Measurements from ENCODE around the gene ZC3H4. TPM values are rescaled to one million over a fixed set of nuclear protein-coding genes. Genes with fewer than 3 reads are reported as not detected.

The ZC3H4 gene
- total and polyA plus RNA-seq, 2 of the 8 experiments (the other 6 are each of a cell fraction or from before 2014, with no cell fraction given) = 6.6 to 92.0 TPM

GRCh38 chr19:47093841-47094240 lies 19.7 kb downstream of the ZC3H4 start:
- Histone ChIP-seq H3K9me3 (ENCODE audit: insufficient read depth in 2 of 2, low read depth in 1 of 2, low read length in 1 of 2) (no peaks in the 10 kb centered on the region), H3K79me1 (ENCODE audit: low read depth, low read length) (peaks cover 15% of the 10 kb centered on the region), H2AFZ (ENCODE audit: low read length) (no peak overlapping the region), H3K4me3 (ENCODE audit: extremely low read depth in 1 of 4, insufficient read depth in 2 of 4, low read depth in 3 of 4, low read length in 4 of 4) (no peak overlapping the region), H4K5ac (ENCODE audit: insufficient read length, low read depth, low read length) (no peak overlapping the region), H2AK5ac (ENCODE audit: low read depth, low read length) (no peak overlapping the region), H3K23me2 (ENCODE audit: low read depth, low read length) (no peaks in the 10 kb centered on the region), H3K4ac (replicated peaks; ENCODE audit: insufficient read length, low read depth, low read length) (no peak overlapping the region), H3K18ac (ENCODE audit: extremely low read depth, low read length) (no peak overlapping the region), H3K27ac (ENCODE audit: low read depth, low read length) (no peak overlapping the region), H2BK20ac (ENCODE audit: low read length) (no peak overlapping the region), H3K9ac (replicated peaks in 1 of 4; ENCODE audit: extremely low read depth in 1 of 4, low read depth in 3 of 4, low read length in 3 of 4) (no peak overlapping the region), H3K36me3 (ENCODE audit: control insufficient read depth in 2 of 4, insufficient read depth in 4 of 4, low read length in 3 of 4) (peaks cover 15 to 51% (median 23%) of the 10 kb centered on the region in 4 experiments; a peak in 7 of 8 replicates), H4K20me1 (replicated peaks in 1 of 2; ENCODE audit: control insufficient read depth in 1 of 2, insufficient read depth in 2 of 2, low read length in 2 of 2) (peaks cover 16% of the 10 kb centered on the region in 2 experiments), H2BK12ac (ENCODE audit: low read depth, low read length) (no peak overlapping the region), H4K91ac (replicated peaks; ENCODE audit: insufficient read length, low read length) (no peak overlapping the region), H3K79me2 (ENCODE audit: control insufficient read depth in 1 of 2, insufficient read depth in 2 of 2, low read length in 2 of 2) (peaks cover 0 to 46% of the 10 kb centered on the region in 2 experiments; a peak in 3 of 4 replicates), H2BK5ac (ENCODE audit: low read depth, low read length) (no peak overlapping the region), H3K14ac (ENCODE audit: insufficient read length) (no peak overlapping the region), H2BK120ac (replicated peaks; ENCODE audit: low read depth, low read length) (no peak overlapping the region), H3K4me1 (replicated peaks in 1 of 4; ENCODE audit: control insufficient read depth in 3 of 4, insufficient read depth in 4 of 4, low read length in 3 of 4) (peaks cover 2 to 8% (median 4%) of the 10 kb centered on the region in 4 experiments; a peak in 3 of 7 replicates), H3K4me2 (ENCODE audit: insufficient read depth in 1 of 2, low read depth in 2 of 2, low read length in 2 of 2) (no peak overlapping the region), H3K23ac (ENCODE audit: insufficient read length) (no peak overlapping the region), H2BK15ac (ENCODE audit: low read length) (no peak overlapping the region), H3K27me3 (replicated peaks in 1 of 4; ENCODE audit: control insufficient read depth in 3 of 4, extremely low read depth in 1 of 4, insufficient read depth in 3 of 4, low read length in 3 of 4) (no peaks in the 10 kb centered on the region; a peak in 1 of 7 replicates), H3K56ac (replicated peaks; ENCODE audit: insufficient read length, low read depth, low read length) (no peak overlapping the region), H4K8ac (ENCODE audit: extremely low read depth, insufficient read depth, low read length) (no peak overlapping the region)
- no peak for FAIRE-seq
- CTCF ChIA-PET (ENCODE audit: partially characterized antibody) = interaction anchor here (0.8 to 4.7 kb wide), 4 partner anchors 14 to 82 kb away, joined by 3 to 32 read pairs (median 3); no protein-coding TSS in a partner anchor
- WGBS, 2 experiments (ENCODE audit: extremely low coverage in 1 of 2, insufficient coverage in 1 of 2, insufficient read length in 1 of 2, insufficient replicate concordance in 2 of 2, low coverage in 1 of 2, low lambda C conversion rate in 2 of 2, missing lambda C conversion rate in 1 of 2) = 94% methylated on average over 10 of the region's 10 CpGs; no CpG with 5 or more reads in 1 of the 2 experiments
- POLR2A ChIA-PET (ENCODE audit: partially characterized antibody) = interaction anchor here (13.8 kb wide), 1 partner anchor 15 kb away, joined by 209 read pairs; the partner anchor contains the start of gene ZC3H4
- DNase-seq (ENCODE audit: low read depth in 1 of 2, low spot score in 2 of 2) = no peak
- TF ChIP-seq SP1 (IDR thresholded peaks at IDR 0.05; ENCODE audit: low read depth, low read length) (no peak), CHD1 (IDR thresholded peaks at IDR 0.05; ENCODE audit: low read depth, low read length) (no peak), BRCA1 (IDR thresholded peaks at IDR 0.05; ENCODE audit: low read depth, low read length) (no peak), CBX8 (IDR thresholded peaks at IDR 0.05; ENCODE audit: borderline replicate concordance, low read depth, low read length) (no peak)
